HCT116 (cell line): ENCODE measurements around the gene PDCD10. TPM values are rescaled to one million over a fixed set of nuclear protein-coding genes. Genes with fewer than 3 reads are reported as not detected.

ENCODE experiments used
- ATAC-seq: fragments of 200-7000 bp; cut with Tn5 transposase; 2 replicates; pipeline ENCODE4 v1.9.1; 2020; ENCODE audit warnings: mild to moderate bottlenecking, moderate library complexity
- BruUV-seq: library from RNA; stranded (reverse); fragments of 400-500 nt; replicated peaks from 2 replicates; lab custom pipeline; 2021; lab: Mats Ljungman, UMichigan
- CTCF ChIA-PET: fragments of 300-600 bp; sonication (Branson Sonifier 250); formaldehyde crosslinking; loops from one replicate; lab custom pipeline; 2021; ENCODE audit warnings: antibody characterized with exemption; lab: Charles Lee
- POLR2A ChIA-PET: fragments of 300-600, 350-600 bp; sonication (Branson Sonifier 250); formaldehyde crosslinking; loops from one replicate; lab custom pipeline; 2021; ENCODE audit warnings: antibody characterized with exemption; lab: Charles Lee
- RAD21 ChIA-PET, 2 experiments: fragments of 300-600 bp; sonication (Branson Sonifier 250); formaldehyde crosslinking; loops; one replicate each; lab custom pipeline; 2023; ENCODE audit warnings: low total read pairs in 2 of 2; ENCODE audit not compliant: uncharacterized antibody in 2 of 2, unreplicated experiment in 2 of 2, low non-redundant PET in 1 of 2; lab: Charles Lee
- DNase-seq: peaks from one replicate; pipeline ENCODE4 v3.0.0-alpha.2; 2010; ENCODE audit warnings: low read depth, low spot score
- H2AFZ ChIP-seq: fragments of 200-600 bp; shearing (Covaris generic), sonication (generic); 2 replicates; pipeline ENCODE4 v1.6.1; 2017; ENCODE audit warnings: low read depth, mixed run types, mixed read lengths, antibody characterized with exemption, low read length; ENCODE audit not compliant: poor library complexity, severe bottlenecking
- H3K27ac ChIP-seq: 2 replicates; pipeline ENCODE4 v1.5.1; 2012; ENCODE audit warnings: low read depth, low read length
- H3K27me3 ChIP-seq: fragments of 200-600 bp; sonication (generic); 2 replicates; pipeline ENCODE4 v1.6.1; 2016; ENCODE audit warnings: mixed run types, low read length, mixed read lengths; ENCODE audit not compliant: insufficient read depth
- H3K36me3 ChIP-seq, 2 experiments: fragments of 200-500 bp in 1 of 2; fragments of 200-600 bp in 1 of 2; sonication (Bioruptor generic) in 1 of 2; sonication (generic) in 1 of 2; 2 replicates each; pipeline versions ENCODE4 v1.5.1 to v1.6.1; 2014 to 2016; ENCODE audit warnings: low read length in 2 of 2, inconsistent platforms in 1 of 2, mixed read lengths in 1 of 2, mixed run types in 1 of 2; ENCODE audit not compliant: insufficient read depth in 2 of 2, control insufficient read depth in 1 of 2
- H3K4me1 ChIP-seq, 2 experiments: fragments of 200-600 bp in 1 of 2; sonication (generic) in 1 of 2; 2 replicates each; pipeline versions ENCODE4 v1.5.1 to v1.6.1; 2012 to 2017; ENCODE audit warnings: low read length in 2 of 2, inconsistent platforms in 1 of 2, mild to moderate bottlenecking in 1 of 2, mixed read lengths in 1 of 2, mixed run types in 1 of 2, moderate library complexity in 1 of 2; ENCODE audit not compliant: insufficient read depth in 2 of 2, control insufficient read depth in 1 of 2
- H3K4me2 ChIP-seq: fragments of 200-600 bp; sonication (generic); 2 replicates; pipeline ENCODE4 v1.6.1; 2017; ENCODE audit warnings: mixed run types, low read length, mixed read lengths
- H3K4me3 ChIP-seq, 2 experiments: fragments of 200-600 bp in 1 of 2; sonication (generic) in 1 of 2; replicated peaks in 1 of 2; 2 replicates each; pipeline ENCODE4 v1.5.1; 2011 to 2016; ENCODE audit warnings: low read length in 2 of 2, control low read depth in 1 of 2, low read depth in 1 of 2, mild to moderate bottlenecking in 1 of 2, mixed read lengths in 1 of 2, mixed run types in 1 of 2
- H3K79me2 ChIP-seq: fragments of 200-600 bp; sonication (generic); 2 replicates; pipeline ENCODE4 v1.6.1; 2017; ENCODE audit warnings: mild to moderate bottlenecking, mixed run types, low read length, moderate library complexity, mixed read lengths; ENCODE audit not compliant: insufficient read depth
- H3K9ac ChIP-seq: fragments of 200-600 bp; sonication (generic); 2 replicates; pipeline ENCODE4 v1.6.1; 2016; ENCODE audit warnings: low read length, mixed read lengths
- H3K9me2 ChIP-seq: fragments of 200-600 bp; sonication (generic), shearing (Covaris generic); 2 replicates; pipeline ENCODE4 v1.6.1; 2017; ENCODE audit warnings: mixed run types, mild to moderate bottlenecking, moderate library complexity; ENCODE audit not compliant: insufficient read depth
- H3K9me3 ChIP-seq, 2 experiments: fragments of 200-500 bp in 1 of 2; fragments of 200-600 bp in 1 of 2; sonication (Bioruptor generic) in 1 of 2; sonication (generic) in 1 of 2; 2 replicates each; pipeline ENCODE4 v1.6.1; 2014 to 2017; ENCODE audit warnings: low read length in 2 of 2, mixed read lengths in 2 of 2, inconsistent platforms in 1 of 2, low read depth in 1 of 2, mild to moderate bottlenecking in 1 of 2, mixed run types in 1 of 2, moderate library complexity in 1 of 2; ENCODE audit not compliant: control insufficient read depth in 1 of 2, insufficient read depth in 1 of 2
- H4K20me1 ChIP-seq: fragments of 200-600 bp; sonication (generic), shearing (Covaris generic); 2 replicates; pipeline ENCODE4 v1.6.1; 2017; ENCODE audit warnings: mixed run types, mild to moderate bottlenecking, moderate library complexity; ENCODE audit not compliant: insufficient read depth
- ATF3 ChIP-seq: IDR thresholded peaks from 2 replicates; pipeline ENCODE4 v1.6.1; 2012
- CBX3 ChIP-seq: IDR thresholded peaks from 2 replicates; pipeline ENCODE4 v1.6.1; 2012; ENCODE audit warnings: low read depth
- CEBPB ChIP-seq: IDR thresholded peaks from 2 replicates; pipeline ENCODE4 v1.6.1; 2012; ENCODE audit warnings: low read depth
- CTCF ChIP-seq, 3 experiments: fragments of 200-600 bp in 1 of 3; sonication (generic) in 1 of 3; IDR thresholded peaks in 2 of 3; conservative IDR thresholded peaks in 1 of 3; 2 replicates each; pipeline ENCODE4 v1.5.1; 2012 to 2017; ENCODE audit warnings: low read depth in 2 of 3, low read length in 2 of 3, antibody characterized with exemption in 1 of 3, borderline replicate concordance in 1 of 3, control low read depth in 1 of 3, mild to moderate bottlenecking in 1 of 3, mixed read lengths in 1 of 3, mixed run types in 1 of 3, moderate library complexity in 1 of 3; ENCODE audit not compliant: insufficient read depth in 1 of 3
- EGR1 ChIP-seq: IDR thresholded peaks from 2 replicates; pipeline ENCODE4 v1.6.1; 2012; ENCODE audit warnings: low read depth
- ELF1 ChIP-seq: IDR thresholded peaks from 2 replicates; pipeline ENCODE4 v1.6.1; 2012; ENCODE audit warnings: low read depth, borderline replicate concordance
- EZH2 ChIP-seq: fragments of 200-600 bp; sonication (generic); IDR thresholded peaks from 2 replicates; pipeline ENCODE4 v1.6.1; 2017; ENCODE audit warnings: antibody characterized with exemption, mixed run types
- EZH2phosphoT487 ChIP-seq: fragments of 200-600 bp; IDR thresholded peaks from 2 replicates; pipeline ENCODE4 v1.6.1; 2018; ENCODE audit warnings: antibody characterized with exemption, borderline replicate concordance
- FOSL1 ChIP-seq: IDR thresholded peaks from 2 replicates; pipeline ENCODE4 v1.6.1; 2012; ENCODE audit warnings: low read depth
- JUND ChIP-seq: IDR thresholded peaks from 2 replicates; pipeline ENCODE4 v1.6.1; 2012
- MAX ChIP-seq: IDR thresholded peaks from 2 replicates; pipeline ENCODE4 v1.6.1; 2012
- POLR2A ChIP-seq: IDR thresholded peaks from 2 replicates; pipeline ENCODE4 v1.7.0; 2011; ENCODE audit warnings: borderline replicate concordance; ENCODE audit not compliant: insufficient read depth, insufficient read length; ENCODE audit errors: extremely low read depth
- POLR2AphosphoS5 ChIP-seq: IDR thresholded peaks from 2 replicates; pipeline ENCODE4 v1.6.1; 2011; ENCODE audit warnings: mild to moderate bottlenecking, low read depth, low read length, moderate library complexity
- RAD21 ChIP-seq: IDR thresholded peaks from 2 replicates; pipeline ENCODE4 v1.6.1; 2012; ENCODE audit warnings: low read depth, mild to moderate bottlenecking
- SRF ChIP-seq: IDR thresholded peaks from 2 replicates; pipeline ENCODE4 v1.6.1; 2012; ENCODE audit warnings: low read depth
- TCF7L2 ChIP-seq: IDR thresholded peaks from 2 replicates; pipeline ENCODE4 v1.7.0; 2011; ENCODE audit warnings: borderline replicate concordance, inconsistent platforms; ENCODE audit not compliant: insufficient read depth, insufficient read length; ENCODE audit errors: extremely low read depth
- YY1 ChIP-seq: IDR thresholded peaks from 2 replicates; pipeline ENCODE4 v1.6.1; 2011; ENCODE audit warnings: low read length, low read depth, moderate library complexity, mild to moderate bottlenecking; ENCODE audit not compliant: insufficient replicate concordance; ENCODE audit errors: extremely low read depth
- ZBTB33 ChIP-seq: IDR thresholded peaks from 2 replicates; pipeline ENCODE4 v1.6.1; 2011; ENCODE audit warnings: mild to moderate bottlenecking, low read length, moderate library complexity; ENCODE audit not compliant: insufficient replicate concordance; ENCODE audit errors: extremely low read depth
- ZFX ChIP-seq: fragments of 450-650 bp; IDR thresholded peaks from 2 replicates; pipeline ENCODE4 v1.6.1; 2017
- ZNF274 ChIP-seq: fragments of 200-500 bp; sonication (Bioruptor generic); IDR thresholded peaks from 2 replicates; pipeline ENCODE4 v1.6.1; 2014; ENCODE audit warnings: mild to moderate bottlenecking, low read depth, low read length, inconsistent platforms
- intact Hi-C: fragments of 100-400 bp; cut with micrococcal nuclease; formaldehyde crosslinking; loops from 2 replicates; pipeline ENCODE4 v1.10.0; 2022
- total RNA-seq: library from RNA; stranded (reverse); gene quantifications from one replicate; pipeline ENCODE4 v1.2.1, GENCODE V29; 2021; ENCODE audit not compliant: unreplicated experiment

PDCD10 gene
- total RNA-seq, 1 experiment from 2014 or later, result 59.0 TPM

- intact Hi-C loops, result no loop called here
- BruUV-seq, result no TSS peak
- Histone ChIP-seq H3K4me3 (no peak overlapping the region), H3K36me3 (peaks cover 5 to 22% of the 10 kb centered on the region in 2 experiments; a peak in 2 of 4 replicates), H3K9me2 (no peaks in the 10 kb centered on the region), H3K9ac (no peak overlapping the region), H3K4me1 (no peaks in the 10 kb centered on the region), H3K27me3 (no peaks in the 10 kb centered on the region), H3K9me3 (peaks cover 0 to 3% of the 10 kb centered on the region in 2 experiments; a peak in 1 of 4 replicates), H2AFZ (no peak overlapping the region), H3K4me2 (no peak overlapping the region), H3K27ac (no peak overlapping the region), H3K79me2 (no peaks in the 10 kb centered on the region), H4K20me1 (no peaks in the 10 kb centered on the region)
- ChIA-PET POLR2A (no interaction called here), RAD21 (no interaction called here), CTCF (no interaction called here)
- no peak for TF ChIP-seq SRF
- TF ChIP-seq YY1, result no peak
- TF ChIP-seq CTCF (IDR thresholded peaks at IDR 0.05 in 2 of 3, conservative IDR thresholded peaks at IDR 0.05 in 1 of 3; ENCODE audit: borderline replicate concordance in 1 of 3, insufficient read depth in 1 of 3, low read depth in 2 of 3, low read length in 2 of 3), result no peak
- no peak for TF ChIP-seq ZFX
- no peak for TF ChIP-seq CBX3
- TF ChIP-seq EGR1, result no peak
- no peak for TF ChIP-seq ZNF274
- no peak for TF ChIP-seq POLR2AphosphoS5
- TF ChIP-seq FOSL1, result no peak
- no peak for TF ChIP-seq POLR2A
- TF ChIP-seq ZBTB33, result no peak
- no peak for TF ChIP-seq MAX
- TF ChIP-seq ATF3, result no peak
- no peak for TF ChIP-seq EZH2phosphoT487
- no peak for TF ChIP-seq EZH2
- no peak for TF ChIP-seq ELF1
- no peak for TF ChIP-seq CEBPB
- TF ChIP-seq TCF7L2, result no peak
- TF ChIP-seq RAD21, result no peak
- TF ChIP-seq JUND, result no peak
- ATAC-seq, result no peak
- no peak for DNase-seq
These were observed 58.8 kb downstream of the PDCD10 start for GRCh38 chr3:167675848-167676247.
